ENCODE results near the gene ATF6B. TPM values are rescaled to one million over a fixed set of nuclear protein-coding genes. Genes with fewer than 3 reads are reported as not detected.
A peak's percentile ranks its signal among the peaks of the same experiment; 100 is the strongest.

ATF6B gene
- total RNA-seq, 1 donor from 2014 or later = 83.7 TPM

DNA sequence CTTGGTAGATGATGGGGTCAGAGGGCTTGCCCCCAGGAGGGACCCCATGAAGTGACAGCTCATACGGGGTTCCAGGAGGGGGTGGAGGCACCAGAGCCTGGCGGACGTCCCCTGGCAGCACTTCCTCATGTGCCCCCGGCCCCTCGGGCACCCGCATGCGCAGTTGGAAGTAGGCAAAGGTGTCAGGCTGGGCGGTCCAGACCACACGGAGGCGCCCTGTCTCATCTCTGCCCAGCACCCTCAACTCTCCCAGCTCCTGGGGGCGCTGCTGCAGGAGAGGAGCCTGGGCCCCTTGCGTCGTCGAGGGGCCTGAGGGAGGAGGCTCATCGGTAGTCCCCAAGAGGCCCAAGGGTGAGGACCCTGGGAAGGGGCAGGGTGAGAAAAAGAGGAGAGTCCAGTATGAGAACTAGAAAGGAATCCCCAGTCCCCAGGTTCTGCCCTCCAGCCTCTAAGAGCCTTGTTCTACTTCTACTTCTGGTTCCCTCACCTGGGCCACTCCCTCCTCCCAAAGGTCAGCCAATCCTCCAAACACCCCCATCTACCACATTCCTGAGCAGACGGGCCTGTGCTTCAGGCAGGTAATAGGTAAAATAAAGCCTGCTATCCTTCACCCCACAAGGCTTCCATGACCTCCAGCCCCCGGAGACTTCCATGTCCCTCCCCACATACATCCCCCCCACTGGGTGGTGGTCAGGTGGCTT is 42.1 kb downstream of the ATF6B start:
- intact Hi-C loops (cut with DNase I) = no loop called here
- DNase-seq = no peak
- peaks cover 38% of the 10 kb centered on the region for H3K36me3 ChIP-seq
- peaks cover 18% of the 10 kb centered on the region for H3K27me3 ChIP-seq (ENCODE audit: low read depth)
- TF ChIP-seq, protein P1, sequence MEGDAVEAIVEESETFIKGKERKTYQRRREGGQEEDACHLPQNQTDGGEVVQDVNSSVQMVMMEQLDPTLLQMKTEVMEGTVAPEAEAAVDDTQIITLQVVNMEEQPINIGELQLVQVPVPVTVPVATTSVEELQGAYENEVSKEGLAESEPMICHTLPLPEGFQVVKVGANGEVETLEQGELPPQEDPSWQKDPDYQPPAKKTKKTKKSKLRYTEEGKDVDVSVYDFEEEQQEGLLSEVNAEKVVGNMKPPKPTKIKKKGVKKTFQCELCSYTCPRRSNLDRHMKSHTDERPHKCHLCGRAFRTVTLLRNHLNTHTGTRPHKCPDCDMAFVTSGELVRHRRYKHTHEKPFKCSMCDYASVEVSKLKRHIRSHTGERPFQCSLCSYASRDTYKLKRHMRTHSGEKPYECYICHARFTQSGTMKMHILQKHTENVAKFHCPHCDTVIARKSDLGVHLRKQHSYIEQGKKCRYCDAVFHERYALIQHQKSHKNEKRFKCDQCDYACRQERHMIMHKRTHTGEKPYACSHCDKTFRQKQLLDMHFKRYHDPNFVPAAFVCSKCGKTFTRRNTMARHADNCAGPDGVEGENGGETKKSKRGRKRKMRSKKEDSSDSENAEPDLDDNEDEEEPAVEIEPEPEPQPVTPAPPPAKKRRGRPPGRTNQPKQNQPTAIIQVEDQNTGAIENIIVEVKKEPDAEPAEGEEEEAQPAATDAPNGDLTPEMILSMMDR (IDR thresholded peaks at IDR 0.05) = no peak
- H3K4me3 ChIP-seq = no peak overlapping the region
- peak overlapping the region; percentile 76 for H3K27ac ChIP-seq
- H3K4me1 ChIP-seq = peaks cover 42% of the 10 kb centered on the region
- H3K9me3 ChIP-seq = no peaks in the 10 kb centered on the region
- ATAC-seq = no peak

DNA sequence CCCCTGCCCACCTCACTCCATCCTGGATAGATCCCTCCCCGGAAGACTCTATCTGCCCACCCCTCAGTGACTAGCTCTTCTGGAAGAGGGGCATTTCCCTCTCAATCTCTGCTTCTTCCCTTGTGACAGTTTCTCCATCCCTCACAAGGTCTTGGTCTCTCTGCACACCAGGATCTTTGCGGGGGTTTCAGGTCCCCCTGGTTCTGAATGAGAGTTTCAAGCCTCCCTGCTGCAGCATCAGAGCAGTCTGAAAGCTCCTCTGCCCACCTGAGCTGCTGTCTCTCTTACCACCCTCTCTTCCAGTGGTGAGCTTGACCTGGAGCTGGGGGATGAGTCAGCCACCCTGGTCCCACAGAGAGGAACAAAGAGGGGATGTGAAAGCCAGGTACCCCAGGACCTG is 43.3 kb downstream of the ATF6B start:
- peaks cover 42% of the 10 kb centered on the region for H3K4me1 ChIP-seq
- H3K9me3 ChIP-seq = no peaks in the 10 kb centered on the region
- peaks cover 18% of the 10 kb centered on the region for H3K27me3 ChIP-seq (ENCODE audit: low read depth)
- intact Hi-C loops (cut with DNase I) = no loop called here
- no peak for ATAC-seq
- peaks cover 39% of the 10 kb centered on the region for H3K36me3 ChIP-seq
- H3K4me3 ChIP-seq = no peak overlapping the region
- no peak overlapping the region for H3K27ac ChIP-seq
- TF ChIP-seq, protein P1 (IDR thresholded peaks at IDR 0.05) = no peak
- DNase-seq = no peak

DNA sequence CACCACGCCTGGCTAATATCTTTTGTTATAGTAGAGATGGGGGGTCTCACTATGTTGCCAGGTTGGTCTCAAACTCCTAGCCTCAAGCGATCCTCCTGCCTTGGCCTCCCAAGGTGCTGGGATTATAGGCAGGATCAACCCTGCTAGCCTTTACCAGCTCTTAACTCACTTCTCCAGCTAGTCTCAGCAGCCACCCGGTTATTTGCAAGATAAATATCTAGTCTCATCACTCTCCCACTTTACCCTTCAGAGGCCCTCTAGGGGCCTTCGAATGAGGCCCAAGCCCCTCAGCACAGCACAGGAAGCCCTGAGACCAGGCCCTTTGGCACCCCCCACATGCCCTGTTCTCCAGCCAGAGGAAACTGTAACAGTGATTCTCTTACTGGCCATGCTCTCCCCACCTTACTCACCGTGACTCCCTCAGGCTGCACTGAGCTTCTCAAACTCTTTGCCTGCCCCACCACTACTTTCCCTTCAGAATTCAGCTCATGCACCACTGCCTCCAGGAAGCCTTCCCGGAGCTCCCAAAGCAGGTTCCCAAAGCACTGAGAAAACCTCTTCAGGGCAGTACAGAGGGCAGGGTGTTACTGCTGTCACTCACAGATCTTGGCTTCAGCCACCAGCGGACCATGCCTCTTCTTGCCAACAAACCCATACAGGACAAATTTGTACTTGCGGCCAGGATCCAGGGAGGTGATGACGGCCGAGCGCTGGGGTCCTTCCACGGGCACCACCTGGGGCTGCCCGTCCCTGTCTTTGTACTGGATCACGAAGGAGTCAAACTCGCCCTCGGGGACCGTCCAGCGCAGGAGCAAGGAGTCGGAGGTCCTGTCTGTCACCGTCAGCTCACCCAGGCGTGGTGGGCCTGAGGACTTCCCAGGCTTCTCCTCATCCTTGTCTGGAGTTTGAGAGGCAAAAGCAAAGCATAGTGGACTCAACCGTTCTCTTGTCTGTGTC is 44.0 kb downstream of the ATF6B start:
- intact Hi-C loops (cut with DNase I) = no loop called here
- TF ChIP-seq, protein P1 (IDR thresholded peaks at IDR 0.05) = no peak
- ATAC-seq (no peak), DNase-seq (no peak)
- Histone ChIP-seq H3K4me3 (no peak overlapping the region), H3K27me3 (ENCODE audit: low read depth) (peaks cover 18% of the 10 kb centered on the region), H3K36me3 (peaks cover 39% of the 10 kb centered on the region), H3K27ac (no peak overlapping the region), H3K9me3 (no peaks in the 10 kb centered on the region), H3K4me1 (peaks cover 42% of the 10 kb centered on the region)

DNA sequence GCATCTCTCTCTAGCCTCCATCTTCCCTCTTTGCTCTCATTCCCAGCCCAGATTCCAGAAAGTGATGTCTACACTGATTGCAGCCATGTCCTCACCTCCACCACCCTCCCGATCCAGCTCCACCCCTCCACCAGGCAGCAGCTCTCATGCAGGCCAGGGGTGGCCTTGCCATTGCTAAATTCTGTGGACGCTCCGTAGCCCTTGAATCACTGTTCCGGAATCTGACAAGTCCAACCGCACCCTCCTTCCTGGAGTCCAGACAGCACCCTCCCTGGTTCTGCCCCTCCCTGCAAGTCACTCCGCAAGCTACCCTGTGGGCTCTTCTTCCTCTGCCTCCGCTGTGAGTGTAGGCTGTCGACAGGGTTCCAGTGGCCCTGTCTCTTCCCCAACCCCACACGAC is 45.1 kb downstream of the ATF6B start:
- H3K4me3 ChIP-seq = no peak overlapping the region
- ATAC-seq (peak; percentile 7 to 11), DNase-seq (no peak)
- H3K27ac ChIP-seq = peak overlapping the region; percentile 13
- intact Hi-C loops (cut with DNase I) = no loop called here
- peaks cover 33% of the 10 kb centered on the region for H3K4me1 ChIP-seq
- peaks cover 18% of the 10 kb centered on the region for H3K27me3 ChIP-seq (ENCODE audit: low read depth)
- TF ChIP-seq, protein P1 (IDR thresholded peaks at IDR 0.05) = no peak
- H3K9me3 ChIP-seq = no peaks in the 10 kb centered on the region
- H3K36me3 ChIP-seq = peaks cover 44% of the 10 kb centered on the region

DNA sequence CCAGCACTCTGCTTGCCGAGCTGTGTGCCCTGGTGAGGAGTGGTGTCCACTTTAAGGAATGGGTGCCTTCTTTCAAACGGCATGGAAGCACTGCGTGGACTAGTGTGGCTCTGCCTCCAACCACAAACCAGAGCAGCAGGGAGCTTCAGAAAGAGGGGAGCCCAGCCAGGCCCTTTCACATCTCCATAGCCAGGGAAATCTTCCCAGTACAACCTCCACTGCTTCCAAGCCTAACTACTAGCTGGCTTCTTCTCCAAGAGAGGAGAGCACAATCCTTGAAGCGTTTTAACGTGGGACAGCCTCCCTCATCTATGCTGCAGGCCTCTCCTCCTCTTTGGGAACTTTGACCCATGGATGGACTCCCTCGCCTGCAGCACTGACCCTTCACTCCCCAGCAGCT is 45.6 kb downstream of the ATF6B start:
- Histone ChIP-seq H3K27me3 (ENCODE audit: low read depth) (peaks cover 18% of the 10 kb centered on the region), H3K27ac (peak overlapping the region; percentile 56), H3K9me3 (no peaks in the 10 kb centered on the region), H3K4me1 (peaks cover 28% of the 10 kb centered on the region), H3K4me3 (no peak overlapping the region), H3K36me3 (peaks cover 49% of the 10 kb centered on the region)
- DNase-seq = no peak
- no peak for ATAC-seq
- intact Hi-C loops (cut with DNase I) = no loop called here
- TF ChIP-seq, protein P1 (IDR thresholded peaks at IDR 0.05) = no peak

Measured in lower lobe of right lung (tissue), 2 donors.